ENCODE measurements around the gene ZNF341. TPM values are rescaled to one million over a fixed set of nuclear protein-coding genes. Genes with fewer than 3 reads are reported as not detected.
A peak's percentile ranks its signal among the peaks of the same experiment; 100 is the strongest.

Gene ZNF341
- total and polyA plus RNA-seq, 9 of the 15 experiments (the other 6 are each of a cell fraction or from before 2014, with no cell fraction given) = 0.08 to 2.6 (median 1.0) TPM

DNA sequence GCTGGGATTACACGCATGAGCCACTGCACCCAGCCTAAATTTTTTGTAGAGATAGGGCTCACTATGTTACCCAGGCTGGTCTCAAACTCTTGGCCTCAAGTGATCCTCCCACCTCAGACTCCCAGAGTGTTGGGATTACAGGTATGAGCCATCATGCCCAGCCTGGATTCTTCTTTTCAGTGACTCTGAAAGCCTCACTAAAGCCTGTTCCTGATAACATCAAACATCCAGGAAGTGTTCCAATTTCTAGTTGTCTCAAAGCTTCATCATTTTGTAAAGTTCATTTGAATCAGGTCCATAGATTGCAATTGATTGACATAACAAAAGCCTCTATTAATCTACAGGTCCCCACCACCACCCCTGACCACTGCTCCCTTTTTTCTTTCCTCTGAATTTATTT, 50.1 kb downstream of the ZNF341 start (continued):
- TF ChIP-seq PRPF4 (IDR thresholded peaks at IDR 0.05; ENCODE audit: insufficient read depth, low read depth, low read length, poor library complexity, severe bottlenecking) (no peak), ZNF511 (CRISPR knock-in tag; IDR thresholded peaks at IDR 0.05) (no peak)

- ChIA-PET CTCF (ENCODE audit: low intra/inter-chr PET ratio) (no interaction called here), POLR2A (no interaction called here)
- FAIRE-seq (no peak), DNase-seq (ENCODE audit: extremely low read depth in 1 of 4, low spot score in 3 of 4) (no peak), ATAC-seq (no peak)
- H3K9me1 ChIP-seq (ENCODE audit: control insufficient read depth, insufficient read depth, low read length) = peaks cover 3% of the 10 kb centered on the region
- TF ChIP-seq, protein P1, sequence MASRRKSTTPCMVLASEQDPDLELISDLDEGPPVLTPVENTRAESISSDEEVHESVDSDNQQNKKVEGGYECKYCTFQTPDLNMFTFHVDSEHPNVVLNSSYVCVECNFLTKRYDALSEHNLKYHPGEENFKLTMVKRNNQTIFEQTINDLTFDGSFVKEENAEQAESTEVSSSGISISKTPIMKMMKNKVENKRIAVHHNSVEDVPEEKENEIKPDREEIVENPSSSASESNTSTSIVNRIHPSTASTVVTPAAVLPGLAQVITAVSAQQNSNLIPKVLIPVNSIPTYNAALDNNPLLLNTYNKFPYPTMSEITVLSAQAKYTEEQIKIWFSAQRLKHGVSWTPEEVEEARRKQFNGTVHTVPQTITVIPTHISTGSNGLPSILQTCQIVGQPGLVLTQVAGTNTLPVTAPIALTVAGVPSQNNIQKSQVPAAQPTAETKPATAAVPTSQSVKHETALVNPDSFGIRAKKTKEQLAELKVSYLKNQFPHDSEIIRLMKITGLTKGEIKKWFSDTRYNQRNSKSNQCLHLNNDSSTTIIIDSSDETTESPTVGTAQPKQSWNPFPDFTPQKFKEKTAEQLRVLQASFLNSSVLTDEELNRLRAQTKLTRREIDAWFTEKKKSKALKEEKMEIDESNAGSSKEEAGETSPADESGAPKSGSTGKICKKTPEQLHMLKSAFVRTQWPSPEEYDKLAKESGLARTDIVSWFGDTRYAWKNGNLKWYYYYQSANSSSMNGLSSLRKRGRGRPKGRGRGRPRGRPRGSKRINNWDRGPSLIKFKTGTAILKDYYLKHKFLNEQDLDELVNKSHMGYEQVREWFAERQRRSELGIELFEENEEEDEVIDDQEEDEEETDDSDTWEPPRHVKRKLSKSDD (conservative IDR thresholded peaks at IDR 0.05; ENCODE audit: low read length) = no peak
- no peak for TF ChIP-seq ZKSCAN8 (CRISPR knock-in tag; IDR thresholded peaks at IDR 0.05)
- no peak for TF ChIP-seq RFX5 (IDR thresholded peaks at IDR 0.05; ENCODE audit: low read depth, low read length)
- no peak for TF ChIP-seq SREBF2 (CRISPR knock-in tag; IDR thresholded peaks at IDR 0.05)
- no peaks in the 10 kb centered on the region for H3K36me3 ChIP-seq (ENCODE audit: control insufficient read depth, insufficient read depth, low read length)
- in situ Hi-C loops (cut with MboI) = no loop called here
- intact Hi-C loops (cut with micrococcal nuclease) = no loop called here
- H3K27me3 ChIP-seq (ENCODE audit: control insufficient read depth in 2 of 2, insufficient read depth in 2 of 2, low read length in 2 of 2) = no peaks in the 10 kb centered on the region
- no peak overlapping the region for H3K27ac ChIP-seq (ENCODE audit: extremely low read depth, low read depth, low read length)
- peaks cover 4 to 11% of the 10 kb centered on the region in 2 experiments; a peak in 4 of 5 replicates for H3K4me1 ChIP-seq (replicated peaks in 1 of 2; ENCODE audit: control insufficient read depth in 2 of 2, insufficient read depth in 2 of 2, low read length in 2 of 2)
- H3K79me2 ChIP-seq (ENCODE audit: control insufficient read depth, insufficient read depth, low read length) = no peaks in the 10 kb centered on the region
- no peak overlapping the region for H3K9ac ChIP-seq (ENCODE audit: insufficient read depth in 1 of 2, low read depth in 2 of 2, low read length in 2 of 2)
- H2AFZ ChIP-seq (ENCODE audit: low read depth, low read length) = peak overlapping the region; percentile 37; the same call in 1 of the 2 replicates
- BruUV-seq (replicated peaks) = no TSS peak
- no peak overlapping the region for H3K4me2 ChIP-seq (ENCODE audit: insufficient read depth, low read length)
- H3K4me3 ChIP-seq = no peak overlapping the region
- H4K20me1 ChIP-seq (replicated peaks; ENCODE audit: control insufficient read depth, insufficient read depth, low read length) = no peaks in the 10 kb centered on the region
- 39% methylated on average over 4 of the region's 5 CpGs for WGBS (ENCODE audit: insufficient coverage, low coverage, missing lambda C conversion rate)
- H3K9me3 ChIP-seq (replicated peaks; ENCODE audit: control insufficient read depth, insufficient read depth, low read depth, low read length) = no peaks in the 10 kb centered on the region
Observed at GRCh38 chr20:33783256-33783655, 51.5 kb downstream of the ZNF341 start.

Measured in K562 (cell line).